Esophagus squamous epithelium (tissue), 5 donors: Measurements from ENCODE around the gene CEP85L. TPM values are rescaled to one million over a fixed set of nuclear protein-coding genes. Genes with fewer than 3 reads are reported as not detected.

Source experiments
- DNase-seq: peaks from one replicate; lab custom pipeline; 2025; lab: John Stamatoyannopoulos, UW
- H3K27ac ChIP-seq, 4 donors: fragments of 200-600 bp; sonication (generic); one replicate each; pipeline ENCODE4 v1.5.1; 2016 to 2019; ENCODE audit warnings: mild to moderate bottlenecking in 1 of 4
- H3K27me3 ChIP-seq, 4 donors: fragments of 200-600 bp; sonication (generic); 1 replicate in 3 of 4; 2 replicates in 1 of 4; pipeline versions ENCODE4 v1.5.1 to v1.6.0; 2017 to 2021; ENCODE audit warnings: antibody characterized with exemption in 1 of 4
- H3K36me3 ChIP-seq, 3 donors: fragments of 200-600 bp; sonication (generic); one replicate each; pipeline ENCODE4 v1.5.1; 2016 to 2019
- H3K4me1 ChIP-seq, 3 donors: fragments of 200-600 bp; sonication (generic); one replicate each; pipeline ENCODE4 v1.5.1; 2017 to 2019
- H3K4me3 ChIP-seq, 4 donors: fragments of 200-600 bp; sonication (generic); 1 replicate in 3 of 4; 2 replicates in 1 of 4; pipeline ENCODE4 v1.5.1; 2016 to 2019; ENCODE audit warnings: mild to moderate bottlenecking in 2 of 4, moderate library complexity in 1 of 4
- H3K9me3 ChIP-seq, 3 donors: fragments of 200-600 bp; sonication (generic); one replicate each; pipeline ENCODE4 v1.5.1; 2016 to 2019
- POLR2A ChIP-seq, 4 donors: fragments of 450-650 bp; IDR thresholded peaks; one replicate each; pipeline ENCODE4 v1.6.1; 2017; ENCODE audit warnings: antibody characterized with exemption in 4 of 4, mild to moderate bottlenecking in 4 of 4, moderate library complexity in 3 of 4
- WGBS, 2 donors: methylation state at CpG; one replicate each; pipeline ENCODE4 v1.1.5; 2018; 5-methylcytosine and 5-hydroxymethylcytosine counted together
- intact Hi-C: fragments of 100-400 bp; cut with DNase I; formaldehyde crosslinking; loops from one replicate; pipeline ENCODE4 v1.15.0; 2022
- total RNA-seq, 4 donors: library from RNA; depleted of rRNA; stranded (reverse); fragments of >200 nt; gene quantifications; one replicate each; pipeline ENCODE4 v1.1.0, GENCODE V29; 2016
- TF ChIP-seq, protein P1 (sequence below), 6 experiments: fragments of 450-650 bp in 4 of 6; fragments of 200-600 bp in 2 of 6; sonication (generic) in 2 of 6; IDR thresholded peaks; one replicate each; pipeline ENCODE4 v1.5.1; 2016 to 2019; ENCODE audit warnings: antibody characterized with exemption in 6 of 6, mild to moderate bottlenecking in 4 of 6, moderate library complexity in 4 of 6
- donor health status: DM: yes; HTN: yes; CAD: no.

The CEP85L gene
- total RNA-seq, 4 donors from 2014 or later = 1.3 to 9.2 (median 5.3) TPM

- intact Hi-C loops = no loop called here
- Histone ChIP-seq H3K4me3 (no peak overlapping the region), H3K27ac (no peak overlapping the region), H3K4me1 (no peaks in the 10 kb centered on the region), H3K27me3 (no peaks in the 10 kb centered on the region), H3K9me3 (no peaks in the 10 kb centered on the region), H3K36me3 (no peaks in the 10 kb centered on the region)
- no peak for DNase-seq
- TF ChIP-seq POLR2A (IDR thresholded peaks at IDR 0.05) = no peak
- TF ChIP-seq, protein P1, sequence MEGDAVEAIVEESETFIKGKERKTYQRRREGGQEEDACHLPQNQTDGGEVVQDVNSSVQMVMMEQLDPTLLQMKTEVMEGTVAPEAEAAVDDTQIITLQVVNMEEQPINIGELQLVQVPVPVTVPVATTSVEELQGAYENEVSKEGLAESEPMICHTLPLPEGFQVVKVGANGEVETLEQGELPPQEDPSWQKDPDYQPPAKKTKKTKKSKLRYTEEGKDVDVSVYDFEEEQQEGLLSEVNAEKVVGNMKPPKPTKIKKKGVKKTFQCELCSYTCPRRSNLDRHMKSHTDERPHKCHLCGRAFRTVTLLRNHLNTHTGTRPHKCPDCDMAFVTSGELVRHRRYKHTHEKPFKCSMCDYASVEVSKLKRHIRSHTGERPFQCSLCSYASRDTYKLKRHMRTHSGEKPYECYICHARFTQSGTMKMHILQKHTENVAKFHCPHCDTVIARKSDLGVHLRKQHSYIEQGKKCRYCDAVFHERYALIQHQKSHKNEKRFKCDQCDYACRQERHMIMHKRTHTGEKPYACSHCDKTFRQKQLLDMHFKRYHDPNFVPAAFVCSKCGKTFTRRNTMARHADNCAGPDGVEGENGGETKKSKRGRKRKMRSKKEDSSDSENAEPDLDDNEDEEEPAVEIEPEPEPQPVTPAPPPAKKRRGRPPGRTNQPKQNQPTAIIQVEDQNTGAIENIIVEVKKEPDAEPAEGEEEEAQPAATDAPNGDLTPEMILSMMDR (IDR thresholded peaks at IDR 0.05) = no peak
- WGBS, 2 donors = 73 to 82% methylated on average over 1 of the region's 1 CpG
These were observed 56.5 kb downstream of the CEP85L start for GRCh38 chr6:118594877-118595276.

DNA sequence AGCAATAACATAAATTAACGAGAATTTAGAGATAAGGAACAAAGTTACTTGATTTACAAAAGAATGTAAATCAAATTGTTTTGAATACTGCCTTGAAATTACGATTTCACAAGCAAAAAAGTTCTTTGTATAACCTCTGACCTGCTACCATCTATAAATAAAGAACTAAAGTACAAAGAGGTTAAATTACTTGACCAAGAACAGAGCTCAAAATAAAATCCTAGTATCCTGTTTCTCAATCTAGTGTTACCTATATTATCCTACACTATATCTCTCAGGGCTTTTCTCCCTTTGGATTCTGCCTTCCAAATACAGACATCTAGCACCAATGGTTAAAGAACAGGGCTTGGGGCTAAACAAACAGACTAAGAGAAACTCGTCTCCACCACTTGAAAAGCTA is 59.5 kb downstream of the CEP85L start:
- WGBS, 2 donors = 69 to 78% methylated on average over 3 of the region's 3 CpGs
- no peak overlapping the region for H3K4me3 ChIP-seq
- H3K27ac ChIP-seq = no peak overlapping the region
- H3K4me1 ChIP-seq = no peaks in the 10 kb centered on the region
- TF ChIP-seq, protein P1 (IDR thresholded peaks at IDR 0.05) = no peak
- TF ChIP-seq POLR2A (IDR thresholded peaks at IDR 0.05) = no peak
- H3K9me3 ChIP-seq = no peaks in the 10 kb centered on the region
- no peak for DNase-seq
- no peaks in the 10 kb centered on the region for H3K36me3 ChIP-seq
- intact Hi-C loops = no loop called here
- no peaks in the 10 kb centered on the region for H3K27me3 ChIP-seq

- no peaks in the 10 kb centered on the region for H3K4me1 ChIP-seq
- no peak overlapping the region for H3K27ac ChIP-seq
- intact Hi-C loops = no loop called here
- no peaks in the 10 kb centered on the region for H3K27me3 ChIP-seq
- TF ChIP-seq POLR2A (IDR thresholded peaks at IDR 0.05) = no peak
- TF ChIP-seq, protein P1 (IDR thresholded peaks at IDR 0.05) = no peak
- WGBS, 2 donors = 63 to 65% methylated on average over 6 of the region's 6 CpGs
- DNase-seq = no peak
- no peaks in the 10 kb centered on the region for H3K9me3 ChIP-seq
- no peaks in the 10 kb centered on the region for H3K36me3 ChIP-seq
- H3K4me3 ChIP-seq = no peak overlapping the region
These were observed 61.6 kb downstream of the CEP85L start for GRCh38 chr6:118589649-118590365.

- intact Hi-C loops = no loop called here
- WGBS, 2 donors = 66 to 71% methylated on average over 4 of the region's 4 CpGs
- TF ChIP-seq POLR2A (IDR thresholded peaks at IDR 0.05) = no peak
- TF ChIP-seq, protein P1 (IDR thresholded peaks at IDR 0.05) = no peak
These were observed 62.2 kb downstream of the CEP85L start for GRCh38 chr6:118589186-118589585.

GRCh38 chr6:118588626-118589025 is 62.8 kb downstream of the CEP85L start:
- TF ChIP-seq, protein P1 (IDR thresholded peaks at IDR 0.05) = no peak
- no peak for TF ChIP-seq POLR2A (IDR thresholded peaks at IDR 0.05)
- 90 to 91% methylated on average over 5 of the region's 5 CpGs for WGBS, 2 donors

More at GRCh38 chr6:118589186-118589585, 62.2 kb downstream of the CEP85L start:
- Histone ChIP-seq H3K36me3 (no peaks in the 10 kb centered on the region), H3K27me3 (no peaks in the 10 kb centered on the region), H3K4me3 (no peak overlapping the region), H3K27ac (no peak overlapping the region), H3K4me1 (no peaks in the 10 kb centered on the region), H3K9me3 (no peaks in the 10 kb centered on the region)
- DNase-seq = no peak

More at GRCh38 chr6:118588626-118589025, 62.8 kb downstream of the CEP85L start:
- H3K27ac ChIP-seq = no peak overlapping the region
- intact Hi-C loops = no loop called here
- no peaks in the 10 kb centered on the region for H3K4me1 ChIP-seq
- no peaks in the 10 kb centered on the region for H3K27me3 ChIP-seq
- no peak for DNase-seq
- H3K4me3 ChIP-seq = no peak overlapping the region
- no peaks in the 10 kb centered on the region for H3K9me3 ChIP-seq
- no peaks in the 10 kb centered on the region for H3K36me3 ChIP-seq
